Peyer's patch (tissue), 4 donors: Measurements from ENCODE around the gene THUMPD3.

ENCODE experiments used
- POLR2A ChIP-seq, 2 donors: fragments of 450-650 bp; IDR thresholded peaks; one replicate each; pipeline ENCODE4 v1.5.1; 2017; ENCODE audit warnings: antibody characterized with exemption in 2 of 2, mild to moderate bottlenecking in 2 of 2, moderate library complexity in 2 of 2
- TF ChIP-seq, protein P1 (sequence below), 6 experiments: fragments of 450-650 bp in 4 of 6; fragments of 200-600 bp in 2 of 6; sonication (generic) in 1 of 6; IDR thresholded peaks; one replicate each; pipeline ENCODE4 v1.5.1; 2017 to 2019; ENCODE audit warnings: antibody characterized with exemption in 6 of 6, mild to moderate bottlenecking in 3 of 6, moderate library complexity in 1 of 6

DNA sequence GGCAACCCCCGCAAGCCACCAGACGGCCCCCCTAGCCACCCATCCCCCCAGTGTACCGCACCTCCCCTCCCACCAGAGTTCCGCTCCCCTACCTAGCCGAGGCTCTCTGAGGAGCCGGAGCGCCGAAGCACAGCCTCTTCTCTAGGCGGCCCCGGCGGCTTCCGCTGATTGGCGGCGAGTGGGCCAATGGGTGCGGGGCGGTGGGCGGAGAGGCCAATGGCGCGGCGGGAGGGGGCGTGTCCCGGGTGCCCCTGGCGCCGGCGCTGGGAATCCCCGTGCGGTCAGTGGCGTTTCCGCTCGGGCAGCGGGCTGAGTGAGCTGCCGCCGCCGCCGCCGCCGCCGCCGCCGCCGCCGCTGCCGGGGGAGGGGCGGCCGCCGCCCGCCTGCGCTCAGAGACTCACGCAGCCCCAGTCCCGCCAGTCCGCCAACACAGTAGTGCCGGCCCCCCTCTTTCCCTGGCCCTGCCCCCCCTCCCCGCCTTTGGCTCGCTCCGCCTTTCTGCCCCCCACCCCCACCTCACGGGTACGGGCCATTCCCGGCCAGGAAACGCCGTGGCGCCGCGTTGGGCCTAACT, 34.6 kb downstream of the THUMPD3 start, which contains the start of gene SETD5:
- TF ChIP-seq, protein P1, sequence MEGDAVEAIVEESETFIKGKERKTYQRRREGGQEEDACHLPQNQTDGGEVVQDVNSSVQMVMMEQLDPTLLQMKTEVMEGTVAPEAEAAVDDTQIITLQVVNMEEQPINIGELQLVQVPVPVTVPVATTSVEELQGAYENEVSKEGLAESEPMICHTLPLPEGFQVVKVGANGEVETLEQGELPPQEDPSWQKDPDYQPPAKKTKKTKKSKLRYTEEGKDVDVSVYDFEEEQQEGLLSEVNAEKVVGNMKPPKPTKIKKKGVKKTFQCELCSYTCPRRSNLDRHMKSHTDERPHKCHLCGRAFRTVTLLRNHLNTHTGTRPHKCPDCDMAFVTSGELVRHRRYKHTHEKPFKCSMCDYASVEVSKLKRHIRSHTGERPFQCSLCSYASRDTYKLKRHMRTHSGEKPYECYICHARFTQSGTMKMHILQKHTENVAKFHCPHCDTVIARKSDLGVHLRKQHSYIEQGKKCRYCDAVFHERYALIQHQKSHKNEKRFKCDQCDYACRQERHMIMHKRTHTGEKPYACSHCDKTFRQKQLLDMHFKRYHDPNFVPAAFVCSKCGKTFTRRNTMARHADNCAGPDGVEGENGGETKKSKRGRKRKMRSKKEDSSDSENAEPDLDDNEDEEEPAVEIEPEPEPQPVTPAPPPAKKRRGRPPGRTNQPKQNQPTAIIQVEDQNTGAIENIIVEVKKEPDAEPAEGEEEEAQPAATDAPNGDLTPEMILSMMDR (IDR thresholded peaks at IDR 0.05), result no peak
- peak; percentile 86 to 94 for TF ChIP-seq POLR2A (IDR thresholded peaks at IDR 0.05)
